Left lung (tissue), 10 donors: ENCODE measurements around the gene CCL4. TPM values are rescaled to one million over a fixed set of nuclear protein-coding genes. Genes with fewer than 3 reads are reported as not detected.
"Not testable (repeated sequence)": the region's sequence is repeated elsewhere in the genome, so short reads cannot be mapped to it uniquely, and the experiment has no call there.

Experiments
- ATAC-seq: fragments of 200-7000 bp; cut with Tn5 transposase; one replicate; pipeline ENCODE4 v1.9.1; 2020; ENCODE audit warnings: moderate library complexity
- DNase-seq, 4 donors: peaks; one replicate each; pipeline ENCODE4 v3.0.0-alpha.2; 2013 to 2020
- H3K27ac ChIP-seq, 2 donors: fragments of 200-600 bp; sonication (generic) in 1 of 2; one replicate each; pipeline versions ENCODE4 v1.5.0 to v1.8.0; 2020 to 2021
- H3K27me3 ChIP-seq, 2 donors: fragments of 200-600 bp; sonication (generic) in 1 of 2; one replicate each; pipeline versions ENCODE4 v1.5.0 to v1.8.0; 2020 to 2021
- H3K36me3 ChIP-seq, 2 donors: fragments of 200-600 bp; sonication (generic) in 1 of 2; one replicate each; pipeline versions ENCODE4 v1.5.0 to v1.8.0; 2020 to 2021
- H3K4me1 ChIP-seq, 2 donors: fragments of 200-600 bp; one replicate each; pipeline ENCODE4 v1.8.0; 2021
- H3K4me3 ChIP-seq, 2 donors: fragments of 200-600 bp; sonication (generic) in 1 of 2; one replicate each; pipeline versions ENCODE4 v1.5.0 to v1.8.0; 2020 to 2021; ENCODE audit warnings: mild to moderate bottlenecking in 1 of 2
- H3K9me3 ChIP-seq, 2 donors: fragments of 200-600 bp; sonication (generic) in 1 of 2; one replicate each; pipeline versions ENCODE4 v1.5.0 to v1.8.0; 2020 to 2021
- CTCF ChIP-seq, 2 donors: fragments of 200-600 bp; sonication (generic) in 1 of 2; IDR thresholded peaks; one replicate each; pipeline versions ENCODE4 v1.5.0 to v1.8.0; 2021; ENCODE audit warnings: antibody characterized with exemption in 2 of 2
- intact Hi-C, 2 donors: fragments of 100-400 bp; cut with DNase I; formaldehyde crosslinking; loops; one replicate each; pipeline versions ENCODE4 v1.11.2 to v1.14.2; 2022
- polyA plus RNA-seq, 6 donors: library from polyadenylated mRNA; unstranded; fragments of 120-200 nt; gene quantifications; one replicate each; pipeline ENCODE4 v1.2.1, GENCODE V29; 2013; ENCODE audit not compliant: insufficient read length in 6 of 6
- total RNA-seq, 2 donors: library from RNA; stranded (reverse); fragmentation: NEBNext Ultra II Directional; extraction: Animal tissue kit (Norgen Biotek cat#: 25700); gene quantifications; one replicate each; pipeline ENCODE4 v1.2.1, GENCODE V29; 2021
- donor health status: DM: no; HTN: yes; CAD: no.
- donor health status: DM: no; HTN: no; CAD: no.

CCL4 gene
- total and polyA plus RNA-seq, 8 donors: 0.72 to 62.0 (median 6.6) TPM

DNA sequence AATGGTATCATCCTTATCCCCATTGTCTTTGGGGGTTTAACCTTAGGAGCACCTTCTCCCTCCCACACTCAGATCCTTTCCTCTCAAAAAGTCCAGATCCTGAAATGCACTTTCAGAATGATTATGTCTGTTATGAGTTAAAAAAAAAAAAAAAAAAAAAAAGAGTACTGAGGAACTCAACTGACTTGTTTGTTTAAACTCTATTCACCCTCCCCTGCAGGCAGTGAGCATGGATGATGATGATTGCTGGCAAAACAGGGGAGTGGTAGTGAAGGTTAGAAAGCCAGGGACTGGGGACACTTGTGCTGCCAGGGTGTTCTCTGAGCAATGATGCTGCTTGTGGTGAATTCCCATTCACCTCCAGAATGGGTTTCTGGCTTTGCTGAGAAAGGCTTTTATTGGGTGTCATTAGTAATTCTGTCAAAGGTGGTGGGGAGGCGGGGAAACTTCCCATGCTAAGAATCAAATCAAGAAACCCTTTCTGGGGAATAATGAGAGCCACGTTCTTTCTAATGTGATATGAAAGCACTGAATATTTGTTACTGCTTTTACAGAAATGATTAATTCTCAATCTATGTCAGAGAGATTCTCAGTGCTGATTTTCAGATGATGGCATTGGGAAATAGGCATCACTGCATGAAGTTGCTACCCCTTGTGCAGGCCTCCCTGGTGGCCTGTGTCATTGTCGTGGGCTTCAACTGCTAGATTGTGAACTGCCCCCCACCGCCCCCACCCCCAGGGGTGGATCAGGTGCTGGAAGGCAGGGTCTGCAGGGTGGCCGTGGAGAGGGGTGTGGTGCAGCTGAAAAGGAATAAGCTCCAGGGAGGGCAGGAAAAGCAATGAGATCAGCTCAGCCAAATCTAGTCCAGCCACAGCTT lies 14.1 kb downstream of the CCL4 start:
- H3K4me3 ChIP-seq: no peak overlapping the region
- TF ChIP-seq CTCF (IDR thresholded peaks at IDR 0.05): no peak
- no peak for DNase-seq
- no peak overlapping the region for H3K27ac ChIP-seq
- peaks cover 0 to 2% of the 10 kb centered on the region in 2 donors for H3K9me3 ChIP-seq
- H3K4me1 ChIP-seq: no peaks in the 10 kb centered on the region
- no peak for ATAC-seq
- intact Hi-C loops: no loop called here
- no peaks in the 10 kb centered on the region for H3K27me3 ChIP-seq
- no peaks in the 10 kb centered on the region for H3K36me3 ChIP-seq

DNA sequence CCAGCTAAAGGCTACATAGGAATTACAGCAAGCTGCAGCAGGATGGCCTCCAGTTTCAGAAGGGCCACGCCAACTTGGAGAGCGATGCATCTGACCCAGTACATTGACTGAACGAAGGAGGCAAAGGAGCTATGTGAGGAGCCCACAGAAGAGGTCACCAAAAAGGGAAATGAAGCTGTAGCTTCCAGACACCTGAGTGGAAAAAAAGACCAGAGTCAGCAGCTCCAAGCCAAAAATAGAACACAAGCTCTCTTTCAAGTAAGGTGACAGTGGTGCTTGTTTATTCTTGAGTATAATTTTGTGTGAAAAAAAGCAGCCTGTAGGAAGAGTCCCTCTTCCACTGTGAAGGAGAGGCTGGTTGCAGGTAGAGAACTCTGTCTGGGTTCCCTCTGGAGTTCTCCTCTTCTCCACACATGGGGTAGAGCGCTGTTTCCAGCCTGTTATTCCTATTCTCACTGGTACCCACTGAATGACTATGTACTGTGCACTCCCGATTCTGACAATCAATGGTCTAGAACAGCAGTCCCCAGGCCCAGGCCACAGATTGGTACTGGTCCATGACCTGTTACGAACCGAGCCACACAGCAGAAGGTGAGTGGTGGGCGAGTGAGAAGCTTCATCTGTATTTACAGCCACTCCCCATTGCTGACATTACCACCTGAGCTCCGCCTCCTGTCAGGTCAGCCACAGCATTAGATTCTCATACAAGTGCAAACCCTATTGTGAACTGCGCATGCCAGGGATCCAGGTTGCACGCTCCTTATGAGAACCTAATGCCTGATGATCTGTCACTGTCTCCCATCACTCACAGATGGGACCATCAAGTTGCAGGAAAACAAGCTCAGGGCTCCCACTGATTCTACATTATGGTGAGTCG lies 15.1 kb downstream of the CCL4 start:
- no peak for ATAC-seq
- no peaks in the 10 kb centered on the region for H3K27me3 ChIP-seq
- H3K27ac ChIP-seq: no peak overlapping the region
- H3K4me1 ChIP-seq: no peaks in the 10 kb centered on the region
- no peaks in the 10 kb centered on the region for H3K36me3 ChIP-seq
- no peak for TF ChIP-seq CTCF (IDR thresholded peaks at IDR 0.05)
- DNase-seq: no peak
- intact Hi-C loops: no loop called here
- H3K9me3 ChIP-seq: no peaks in the 10 kb centered on the region
- H3K4me3 ChIP-seq: no peak overlapping the region

DNA sequence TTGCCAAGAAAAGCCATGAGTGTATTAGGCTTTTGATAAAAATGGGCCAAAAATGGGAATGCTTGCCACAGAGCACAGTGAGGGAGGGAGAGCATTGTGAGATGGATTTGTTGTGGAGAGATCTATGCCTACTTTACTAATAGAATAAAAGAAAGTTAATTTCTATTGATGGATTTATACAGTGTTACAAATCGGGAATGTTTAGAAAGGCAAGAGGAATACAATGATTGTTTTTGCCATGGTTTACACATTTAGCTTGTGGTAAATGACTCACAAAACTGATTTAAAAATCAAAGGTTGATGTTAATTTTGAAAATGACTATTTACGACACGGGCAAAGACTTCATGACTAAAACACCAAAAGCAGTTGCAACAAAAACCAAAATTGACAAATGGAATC lies 16.6 kb downstream of the CCL4 start:
- ATAC-seq (no peak), DNase-seq (no peak)
- peaks cover 0 to 5% of the 10 kb centered on the region in 2 donors for H3K9me3 ChIP-seq
- H3K4me1 ChIP-seq: no peaks in the 10 kb centered on the region
- H3K36me3 ChIP-seq: no peaks in the 10 kb centered on the region
- intact Hi-C loops: no loop called here
- no peak overlapping the region for H3K4me3 ChIP-seq
- no peak overlapping the region for H3K27ac ChIP-seq
- TF ChIP-seq CTCF (IDR thresholded peaks at IDR 0.05): no peak
- no peaks in the 10 kb centered on the region for H3K27me3 ChIP-seq

- DNase-seq, H3K27me3 ChIP-seq, H3K36me3 ChIP-seq, H3K27ac ChIP-seq, ATAC-seq, H3K4me1 ChIP-seq, H3K4me3 ChIP-seq, intact Hi-C loops: not testable (repeated sequence)
- H3K9me3 ChIP-seq: peaks cover 0 to 14% of the 10 kb centered on the region in 2 donors
Observed at GRCh38 chr17:36121099-36121498, 17.5 kb downstream of the CCL4 start.

DNA sequence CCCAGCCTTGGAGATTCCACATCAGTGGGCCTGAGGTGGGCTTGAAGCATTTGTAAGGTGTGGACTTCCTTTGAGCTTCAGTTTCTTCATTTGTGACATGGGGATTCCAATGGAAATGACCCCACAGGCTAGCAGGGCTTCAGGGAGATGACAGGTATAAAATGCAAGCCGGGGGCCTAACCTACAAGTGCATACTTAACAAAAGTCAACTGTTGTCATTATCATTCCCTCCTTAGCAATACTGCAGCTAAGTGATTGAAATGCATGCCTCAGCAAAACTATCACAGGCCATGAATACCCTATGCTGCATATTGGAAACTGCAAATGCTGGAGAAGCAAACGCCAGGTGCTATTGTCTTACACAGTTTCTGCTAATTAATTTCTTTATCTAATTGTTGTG lies 19.8 kb downstream of the CCL4 start:
- no peak for ATAC-seq
- intact Hi-C loops: no loop called here
- peaks cover 0 to 5% of the 10 kb centered on the region in 2 donors for H3K4me1 ChIP-seq
- no peak overlapping the region for H3K27ac ChIP-seq
- no peaks in the 10 kb centered on the region for H3K36me3 ChIP-seq
- no peak overlapping the region for H3K4me3 ChIP-seq
- H3K27me3 ChIP-seq: no peaks in the 10 kb centered on the region
- no peak for TF ChIP-seq CTCF (IDR thresholded peaks at IDR 0.05)
- peaks cover 0 to 21% of the 10 kb centered on the region in 2 donors for H3K9me3 ChIP-seq
- no peak for DNase-seq
